ENCODE data around the gene SHROOM2. TPM values are rescaled to one million over a fixed set of nuclear protein-coding genes. Genes with fewer than 3 reads are reported as not detected.
"Not testable (repeated sequence)": the region's sequence is repeated elsewhere in the genome, so short reads cannot be mapped to it uniquely, and the experiment has no call there.

Gene SHROOM2
- total and polyA plus RNA-seq, 9 of the 15 experiments (the other 6 are each of a cell fraction or from before 2014, with no cell fraction given): not detected

DNA sequence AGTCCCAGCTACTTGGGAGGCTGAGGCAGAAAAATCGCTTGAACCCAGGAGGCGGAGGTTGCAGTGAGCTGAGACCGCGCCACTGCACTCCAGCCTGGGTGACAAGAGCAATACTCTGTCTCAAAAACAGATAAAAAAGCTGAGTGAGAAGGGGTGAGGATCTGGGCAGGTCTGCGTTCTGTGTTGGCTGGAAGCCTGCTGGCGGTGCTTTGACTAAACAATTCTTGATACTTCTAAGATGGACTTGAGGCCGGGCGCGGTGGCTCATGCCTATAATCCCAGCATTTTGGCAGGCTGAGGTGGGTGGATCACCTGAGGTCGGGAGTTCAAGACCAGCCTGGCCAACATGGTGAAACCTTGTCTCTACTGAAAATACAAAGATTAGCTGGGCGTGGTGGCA lies 72.5 kb downstream of the SHROOM2 start:
- H3K4me2 ChIP-seq (ENCODE audit: insufficient read depth, low read length); DNase-seq (ENCODE audit: extremely low read depth in 1 of 4, low spot score in 3 of 4); intact Hi-C loops (cut with micrococcal nuclease); H3K4me3 ChIP-seq; H3K79me2 ChIP-seq (ENCODE audit: control insufficient read depth, insufficient read depth, low read length); POLR2A ChIA-PET; ATAC-seq; in situ Hi-C loops (cut with MboI); FAIRE-seq; H3K36me3 ChIP-seq (ENCODE audit: control insufficient read depth, insufficient read depth, low read length); H3K9ac ChIP-seq (ENCODE audit: insufficient read depth in 1 of 2, low read depth in 2 of 2, low read length in 2 of 2); H3K27ac ChIP-seq (ENCODE audit: extremely low read depth, low read depth, low read length); CTCF ChIA-PET (ENCODE audit: low intra/inter-chr PET ratio); H4K20me1 ChIP-seq (replicated peaks; ENCODE audit: control insufficient read depth, insufficient read depth, low read length); H3K9me1 ChIP-seq (ENCODE audit: control insufficient read depth, insufficient read depth, low read length); H2AFZ ChIP-seq (ENCODE audit: low read depth, low read length); BruUV-seq (replicated peaks); H3K4me1 ChIP-seq (replicated peaks in 1 of 2; ENCODE audit: control insufficient read depth in 2 of 2, insufficient read depth in 2 of 2, low read length in 2 of 2); H3K9me3 ChIP-seq (replicated peaks; ENCODE audit: control insufficient read depth, insufficient read depth, low read depth, low read length): not testable (repeated sequence)
- peaks cover 5 to 30% of the 10 kb centered on the region in 2 experiments; a peak in 3 of 5 replicates for H3K27me3 ChIP-seq (ENCODE audit: control insufficient read depth in 2 of 2, insufficient read depth in 2 of 2, low read length in 2 of 2)
- WGBS (ENCODE audit: insufficient coverage, low coverage, missing lambda C conversion rate): 3% methylated on average over 6 of the region's 11 CpGs

DNA sequence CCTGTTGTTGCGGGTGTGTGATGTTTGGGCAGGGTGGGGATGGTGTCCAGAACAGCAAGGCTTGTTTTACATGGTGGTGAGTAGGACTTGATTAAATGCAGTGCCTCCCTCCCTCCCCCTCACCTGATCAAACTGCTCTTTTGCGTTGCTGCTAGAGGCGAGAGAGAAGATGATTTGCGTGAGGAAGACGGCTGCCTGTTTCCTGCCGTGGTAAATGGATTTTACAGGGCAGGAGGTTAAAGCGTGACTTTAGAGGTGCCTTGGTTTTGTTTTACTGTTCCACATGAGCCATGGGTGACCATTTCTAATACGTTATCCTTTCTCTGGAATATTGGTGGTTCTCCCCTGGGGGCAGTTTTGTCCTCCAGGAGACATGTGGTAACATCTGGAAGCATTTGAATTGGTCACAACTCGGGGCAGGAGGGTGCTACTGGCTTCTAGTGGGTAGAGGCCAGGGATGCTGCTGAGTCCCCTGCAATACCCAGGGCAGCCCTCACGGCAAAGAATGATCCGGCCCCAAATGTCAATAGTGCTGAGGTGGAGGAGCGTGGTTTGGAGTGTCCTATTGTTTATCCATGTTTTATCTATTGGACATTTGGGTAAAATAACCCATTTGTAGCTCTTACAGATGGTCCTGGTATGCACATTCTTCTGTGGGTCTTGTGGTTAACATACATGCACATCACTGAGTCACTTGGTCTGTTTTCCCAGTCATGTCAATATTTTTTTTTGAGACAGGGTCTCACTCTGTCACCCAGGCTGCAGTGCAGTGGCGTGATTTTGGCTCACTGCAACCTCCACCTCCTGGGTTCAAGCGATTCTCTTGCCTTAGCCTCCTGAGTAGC lies 73.7 kb downstream of the SHROOM2 start:
- Histone ChIP-seq H3K4me3 (no peak overlapping the region), H3K36me3 (ENCODE audit: control insufficient read depth, insufficient read depth, low read length) (no peaks in the 10 kb centered on the region), H3K4me2 (ENCODE audit: insufficient read depth, low read length) (no peak overlapping the region), H3K9ac (ENCODE audit: insufficient read depth in 1 of 2, low read depth in 2 of 2, low read length in 2 of 2) (no peak overlapping the region), H3K9me1 (ENCODE audit: control insufficient read depth, insufficient read depth, low read length) (no peaks in the 10 kb centered on the region), H3K9me3 (replicated peaks; ENCODE audit: control insufficient read depth, insufficient read depth, low read depth, low read length) (no peaks in the 10 kb centered on the region), H3K27ac (ENCODE audit: extremely low read depth, low read depth, low read length) (no peak overlapping the region), H3K4me1 (replicated peaks in 1 of 2; ENCODE audit: control insufficient read depth in 2 of 2, insufficient read depth in 2 of 2, low read length in 2 of 2) (no peaks in the 10 kb centered on the region), H4K20me1 (replicated peaks; ENCODE audit: control insufficient read depth, insufficient read depth, low read length) (no peaks in the 10 kb centered on the region; the same call in 1 of the 2 replicates), H3K79me2 (ENCODE audit: control insufficient read depth, insufficient read depth, low read length) (no peaks in the 10 kb centered on the region), H2AFZ (ENCODE audit: low read depth, low read length) (no peak overlapping the region), H3K27me3 (ENCODE audit: control insufficient read depth in 2 of 2, insufficient read depth in 2 of 2, low read length in 2 of 2) (peaks cover 5 to 30% of the 10 kb centered on the region in 2 experiments; a peak in 3 of 5 replicates)
- BruUV-seq (replicated peaks): no TSS peak
- 0% methylated on average over 13 of the region's 14 CpGs for WGBS (ENCODE audit: insufficient coverage, low coverage, missing lambda C conversion rate)
- DNase-seq (ENCODE audit: extremely low read depth in 1 of 4, low spot score in 3 of 4) (no peak), ATAC-seq (no peak), FAIRE-seq (no peak)
- intact Hi-C loops (cut with micrococcal nuclease): no loop called here
- no peak for TF ChIP-seq MEIS2 (IDR thresholded peaks at IDR 0.05; ENCODE audit: partially characterized antibody)
- TF ChIP-seq RUNX1 (IDR thresholded peaks at IDR 0.05; ENCODE audit: low read depth): no peak
- no peak for TF ChIP-seq HNRNPL (IDR thresholded peaks at IDR 0.05; ENCODE audit: low read depth, low read length)
- TF ChIP-seq GTF2A2 (tag; IDR thresholded peaks at IDR 0.05): no peak
- no peak for TF ChIP-seq TAL1 (IDR thresholded peaks at IDR 0.05)
- CTCF ChIA-PET (ENCODE audit: low intra/inter-chr PET ratio): no interaction called here
- in situ Hi-C loops (cut with MboI): no loop called here
- POLR2A ChIA-PET: interaction anchor here (0.6 kb wide), 1 partner anchor 8 kb away, joined by 3 read pairs; no protein-coding TSS in a partner anchor
